Measurements from ENCODE around the gene ZNF268.

Gene ZNF268

GRCh38 chr12:133233993-133234564, 52.8 kb downstream of the ZNF268 start:
- no peak for ATAC-seq
- TF ChIP-seq ZNF8 (CRISPR knock-in tag; IDR thresholded peaks at IDR 0.05) = no peak
- TF ChIP-seq TSHZ2 (CRISPR knock-in tag; IDR thresholded peaks at IDR 0.05) = no peak
- TF ChIP-seq CREB5 (CRISPR knock-in tag; IDR thresholded peaks at IDR 0.05; ENCODE audit: low read depth) = no peak
- TF ChIP-seq CSDC2 (CRISPR knock-in tag; IDR thresholded peaks at IDR 0.05) = no peak
- no peak for TF ChIP-seq GLIS3 (CRISPR knock-in tag; IDR thresholded peaks at IDR 0.05)
- no peak for TF ChIP-seq ZC3H10 (CRISPR knock-in tag; IDR thresholded peaks at IDR 0.05)
- TF ChIP-seq ZNF70 (CRISPR knock-in tag; IDR thresholded peaks at IDR 0.05) = no peak

- no peak for ATAC-seq
- no peak for TF ChIP-seq PPARA (CRISPR knock-in tag; IDR thresholded peaks at IDR 0.05; ENCODE audit: borderline replicate concordance)
- no peak for TF ChIP-seq ZNF565 (CRISPR knock-in tag; conservative IDR thresholded peaks at IDR 0.05; ENCODE audit: low read depth)
- TF ChIP-seq TCF4 (CRISPR knock-in tag; IDR thresholded peaks at IDR 0.05; ENCODE audit: borderline replicate concordance) = no peak
- no peak for TF ChIP-seq ZFP30 (CRISPR knock-in tag; IDR thresholded peaks at IDR 0.05)
- TF ChIP-seq PATZ1 (CRISPR knock-in tag; IDR thresholded peaks at IDR 0.05; ENCODE audit: borderline replicate concordance) = no peak
- TF ChIP-seq CSDC2 (CRISPR knock-in tag; IDR thresholded peaks at IDR 0.05) = no peak
- TF ChIP-seq GLIS3 (CRISPR knock-in tag; IDR thresholded peaks at IDR 0.05) = no peak
These were observed 53.7 kb downstream of the ZNF268 start for GRCh38 chr12:133234971-133235370.

GRCh38 chr12:133235401-133236112, 54.3 kb downstream of the ZNF268 start, which contains the start of gene ANHX:
Gene ANHX, minus strand, starts transcription at chr12:133235877. Its CDS starts 1,521 bp downstream, at chr12:133234356.
- ATAC-seq = no peak
- no peak for TF ChIP-seq OSR1 (CRISPR knock-in tag; IDR thresholded peaks at IDR 0.05)
- TF ChIP-seq ZNF8 (CRISPR knock-in tag; IDR thresholded peaks at IDR 0.05) = no peak
- no peak for TF ChIP-seq CREB5 (CRISPR knock-in tag; IDR thresholded peaks at IDR 0.05; ENCODE audit: low read depth)
- TF ChIP-seq RARB (CRISPR knock-in tag; IDR thresholded peaks at IDR 0.05) = no peak
- no peak for TF ChIP-seq ZC3H10 (CRISPR knock-in tag; IDR thresholded peaks at IDR 0.05)
- no peak for TF ChIP-seq ZFP30 (CRISPR knock-in tag; IDR thresholded peaks at IDR 0.05)
- no peak for TF ChIP-seq BACH2 (CRISPR knock-in tag; IDR thresholded peaks at IDR 0.05; ENCODE audit: borderline replicate concordance)
- TF ChIP-seq ZNF565 (CRISPR knock-in tag; conservative IDR thresholded peaks at IDR 0.05; ENCODE audit: low read depth) = no peak
- TF ChIP-seq CSDC2 (CRISPR knock-in tag; IDR thresholded peaks at IDR 0.05) = no peak
- TF ChIP-seq POU6F1 (CRISPR knock-in tag; IDR thresholded peaks at IDR 0.05; ENCODE audit: borderline replicate concordance, low read depth) = no peak
- no peak for TF ChIP-seq TOX (CRISPR knock-in tag; IDR thresholded peaks at IDR 0.05; ENCODE audit: borderline replicate concordance)
- TF ChIP-seq ESRRG (CRISPR knock-in tag; IDR thresholded peaks at IDR 0.05) = no peak
- no peak for TF ChIP-seq SNAI2 (CRISPR knock-in tag; IDR thresholded peaks at IDR 0.05)
- TF ChIP-seq TSHZ2 (CRISPR knock-in tag; IDR thresholded peaks at IDR 0.05) = no peak
- TF ChIP-seq ARNTL (CRISPR knock-in tag; IDR thresholded peaks at IDR 0.05; ENCODE audit: borderline replicate concordance, low read depth) = no peak
- no peak for TF ChIP-seq ZNF70 (CRISPR knock-in tag; IDR thresholded peaks at IDR 0.05)
- no peak for TF ChIP-seq ISL1 (CRISPR knock-in tag; IDR thresholded peaks at IDR 0.05)
- no peak for TF ChIP-seq GLIS3 (CRISPR knock-in tag; IDR thresholded peaks at IDR 0.05)
